HEK293T (cell line): ENCODE data around the gene VIP.

Source experiments
- ELF4 ChIP-seq: fragments of 450-650 bp; IDR thresholded peaks from 2 replicates; pipeline ENCODE4 v1.6.1; 2017; ENCODE audit warnings: antibody characterized with exemption
- FOXK2 ChIP-seq: fragments of 450-650 bp; IDR thresholded peaks from 2 replicates; pipeline ENCODE4 v1.6.1; 2016; ENCODE audit warnings: mild to moderate bottlenecking
- PKNOX1 ChIP-seq: fragments of 450-650 bp; IDR thresholded peaks from 2 replicates; pipeline ENCODE4 v1.6.1; 2016
- SUZ12 ChIP-seq: fragments of 450-650 bp; IDR thresholded peaks from 2 replicates; pipeline ENCODE4 v1.6.1; 2016; ENCODE audit warnings: mild to moderate bottlenecking
- ZNF384 ChIP-seq: fragments of 450-650 bp; IDR thresholded peaks from 2 replicates; pipeline ENCODE4 v1.6.1; 2016

DNA sequence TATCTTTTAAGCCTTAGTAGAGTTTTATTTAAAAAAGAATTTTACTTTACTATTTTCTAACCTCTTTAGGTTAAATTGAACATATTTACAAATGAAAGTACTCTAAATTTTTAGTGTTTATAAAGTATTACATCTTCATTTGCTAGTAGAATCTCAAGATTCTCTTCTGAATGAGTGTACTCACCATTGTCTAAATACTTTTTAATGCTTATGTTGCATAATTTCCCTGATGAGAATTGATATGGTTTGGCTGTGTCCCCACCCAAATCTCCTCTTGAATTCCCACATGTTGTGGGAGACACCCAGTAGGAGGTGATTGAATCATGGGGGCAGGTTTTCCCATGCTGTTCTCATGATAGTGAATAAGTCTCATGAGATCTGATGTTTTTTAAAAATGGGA is 53.6 kb downstream of the VIP start:
- TF ChIP-seq PKNOX1 (no peak), ZNF384 (no peak), ELF4 (no peak), FOXK2 (no peak), SUZ12 (no peak)
